Activated CD4-positive, alpha-beta T cell treated with anti-CD3 and anti-CD28 coated beads for 48 hours (primary cell): Measurements from ENCODE around the gene CERS5.
"Not testable (repeated sequence)": the region's sequence is repeated elsewhere in the genome, so short reads cannot be mapped to it uniquely, and the experiment has no call there.

ENCODE experiments used
- DNase-seq: peaks from one replicate; pipeline ENCODE4 v3.0.0-alpha.2; 2020

The CERS5 gene

DNA sequence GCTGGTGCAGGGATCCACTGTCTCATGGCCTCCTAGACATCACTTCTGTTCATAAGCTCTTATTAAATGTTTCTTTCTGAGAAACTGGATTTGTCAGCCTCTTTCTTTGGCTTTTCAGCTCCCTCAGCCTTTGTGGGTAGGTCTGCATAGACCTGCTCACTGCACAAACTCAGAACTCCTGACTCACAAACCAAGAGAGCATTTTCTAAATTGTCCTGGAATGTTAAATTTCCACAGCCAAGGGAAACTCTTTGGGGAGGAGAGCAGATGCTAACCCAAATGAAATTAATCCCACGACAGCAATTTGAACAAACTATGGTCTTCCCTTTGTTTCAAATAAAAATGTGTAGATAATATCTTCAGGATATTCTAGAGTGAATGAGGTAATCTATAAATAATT is 19.5 kb upstream of the CERS5 start:
- no peak for DNase-seq

DNA sequence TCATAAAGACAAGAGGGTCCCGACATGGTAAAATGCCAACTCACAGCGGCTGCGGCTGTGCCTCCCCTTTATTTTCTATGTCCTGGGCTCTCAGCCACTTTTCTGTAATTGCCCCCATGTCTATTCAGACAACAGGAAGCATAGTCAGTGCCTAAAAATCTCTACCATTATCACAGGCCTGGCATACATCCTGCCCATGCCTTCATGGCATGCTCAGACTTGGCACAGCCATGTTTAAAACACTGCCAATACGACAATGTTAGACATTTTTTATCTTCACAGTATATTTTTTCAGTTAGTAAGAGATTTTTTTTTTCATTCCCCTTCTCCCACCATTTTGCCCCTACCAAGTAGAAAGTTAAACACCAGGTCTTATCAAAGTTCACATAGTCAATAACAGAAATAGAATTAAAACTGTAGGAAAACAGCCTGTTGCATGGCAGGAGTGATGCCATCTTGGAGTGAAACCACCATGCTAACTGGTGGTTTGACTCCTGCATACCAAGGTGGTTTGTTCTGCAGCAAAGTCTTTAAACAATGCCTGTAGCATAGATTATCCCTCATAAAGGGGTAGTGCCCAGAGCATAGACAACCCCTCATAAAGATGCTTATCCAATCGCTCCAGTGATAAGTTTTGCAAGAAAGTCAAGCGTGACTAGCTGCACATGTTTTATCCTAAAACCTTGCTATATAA is 18.9 kb upstream of the CERS5 start:
- DNase-seq = no peak

DNA sequence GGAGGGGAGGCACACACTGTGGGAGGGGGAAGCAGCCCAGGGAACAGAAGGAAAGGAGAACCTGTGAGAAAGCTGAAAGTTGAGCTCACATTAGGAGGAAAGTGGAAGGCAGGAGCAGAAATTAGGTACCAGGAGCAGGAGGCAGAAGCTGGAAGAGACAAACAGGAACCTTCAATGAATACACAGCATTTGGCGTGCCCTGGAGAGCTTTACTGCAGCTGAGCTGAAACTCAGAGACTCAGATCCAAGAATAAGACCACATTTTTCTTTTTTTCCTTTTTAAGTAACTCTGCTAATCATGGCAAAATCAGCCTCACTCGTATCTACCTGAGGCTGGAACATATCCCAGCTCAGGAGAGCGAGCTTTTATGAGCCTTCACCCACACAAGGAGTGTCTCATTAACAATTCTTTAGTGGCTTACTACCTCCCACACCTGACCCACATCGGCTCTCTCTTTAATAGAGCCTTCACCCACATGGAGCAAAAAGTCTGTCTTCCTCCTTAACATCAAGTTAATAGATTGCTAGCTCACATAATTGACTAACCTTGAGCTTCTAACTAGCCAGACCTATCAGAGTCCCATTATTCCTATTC is 18.2 kb upstream of the CERS5 start:
- no peak for DNase-seq

DNA sequence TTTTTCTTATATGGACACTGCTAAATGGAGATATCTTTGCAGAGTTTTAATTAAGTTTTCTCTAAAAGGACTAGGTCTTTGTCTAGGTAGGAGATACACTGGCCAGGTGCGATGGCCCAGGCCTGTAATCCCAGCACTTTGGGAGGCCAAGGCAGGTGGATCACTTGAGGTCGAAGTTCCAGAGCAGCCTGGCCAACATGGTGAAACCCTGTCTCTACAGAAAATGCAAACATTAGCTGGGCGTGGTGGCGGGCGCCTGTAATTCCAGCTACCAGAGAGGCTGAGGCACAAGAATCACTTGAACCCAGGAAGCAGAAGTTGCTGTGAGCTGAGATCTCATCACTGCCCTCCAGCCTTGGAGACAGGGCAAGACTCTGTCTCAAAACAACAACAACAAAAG is 17.1 kb upstream of the CERS5 start:
- DNase-seq = no peak

DNA sequence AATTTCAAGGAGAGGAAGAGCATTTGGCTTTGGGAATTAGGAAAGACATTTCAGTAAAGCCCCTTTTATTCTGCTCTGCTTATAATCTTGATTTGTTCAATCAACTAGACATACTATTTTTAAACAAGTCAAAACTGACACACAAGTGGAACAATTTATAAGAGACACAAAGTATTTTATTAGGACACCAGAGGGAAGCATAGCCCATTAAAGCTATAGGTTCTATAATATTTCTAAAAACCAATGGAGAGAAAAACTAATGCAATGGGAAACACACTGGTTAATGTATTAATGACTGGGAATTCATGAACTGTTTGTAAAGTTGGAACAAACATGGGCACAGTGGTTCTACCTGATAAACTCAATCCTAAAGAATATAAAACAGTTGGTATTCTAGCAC is 15.3 kb upstream of the CERS5 start:
- DNase-seq = no peak

DNA sequence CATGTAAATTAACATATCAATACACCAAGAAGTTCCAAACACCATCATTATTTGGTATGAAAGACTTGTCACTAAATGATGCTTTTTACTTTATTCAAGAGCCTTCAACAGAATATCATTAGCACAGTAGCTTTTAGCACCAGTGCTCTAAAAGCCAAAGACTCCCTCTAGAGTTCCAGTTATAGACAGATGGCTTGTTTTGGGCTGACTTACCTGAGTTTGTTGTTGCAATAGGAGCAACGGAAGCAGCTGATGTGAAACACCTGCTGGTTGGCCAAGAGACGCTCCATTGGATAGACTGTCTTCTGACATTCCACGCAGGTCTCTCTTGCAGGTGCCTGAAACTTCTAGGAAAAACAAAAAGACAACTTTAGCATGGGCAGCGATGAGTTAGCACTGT is 14.5 kb upstream of the CERS5 start:
- no peak for DNase-seq

DNA sequence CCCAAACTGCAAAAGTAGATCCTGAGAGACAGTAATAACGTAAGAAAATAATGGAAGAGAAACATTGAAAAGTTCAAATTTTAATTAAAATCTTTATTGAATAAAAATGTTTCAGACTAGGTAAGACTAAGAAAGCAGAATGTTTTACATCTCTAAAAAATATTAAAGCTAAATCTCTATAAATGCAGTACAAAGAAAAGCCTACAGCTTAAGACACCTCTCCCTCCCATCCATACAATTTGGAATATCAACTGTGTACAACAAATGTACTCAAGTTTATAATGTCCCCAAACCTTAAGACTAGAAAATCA is 8.5 kb upstream of the CERS5 start:
- no peak for DNase-seq

DNA sequence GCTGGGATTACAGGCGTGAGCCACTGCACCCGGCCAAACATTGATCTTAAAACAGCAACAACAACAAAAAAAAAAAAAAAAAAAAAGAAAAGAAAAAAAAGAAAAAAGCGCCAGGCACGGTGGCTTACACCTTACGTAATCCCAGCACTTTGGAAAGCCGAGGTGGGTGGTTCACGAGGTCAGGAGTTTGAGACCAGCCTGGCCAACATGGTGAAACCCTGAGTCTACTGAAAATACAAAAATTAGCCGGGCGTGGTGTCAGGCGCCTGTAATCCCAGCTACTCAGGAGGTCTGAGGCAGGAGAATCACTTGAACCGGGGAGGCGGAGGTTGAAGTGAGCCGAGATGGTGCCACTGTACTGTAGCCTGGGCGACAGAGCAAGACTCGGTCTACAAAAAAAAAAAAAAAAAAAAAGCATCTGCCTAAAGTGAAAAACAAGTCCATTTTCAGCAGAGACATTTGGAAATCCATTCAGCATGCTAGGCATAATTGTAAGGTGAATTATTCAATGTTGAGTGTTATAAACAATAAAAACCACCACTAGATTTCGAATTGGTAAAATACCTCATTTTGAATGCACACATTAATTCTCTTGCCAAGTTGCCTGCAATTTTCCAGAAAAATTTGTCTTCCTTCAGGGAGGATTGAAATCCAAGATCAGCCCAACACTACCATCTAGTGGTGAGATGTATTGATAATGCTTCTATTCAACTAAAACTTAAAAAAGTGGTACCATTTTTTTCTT is 8.0 kb upstream of the CERS5 start:
- DNase-seq = no peak

DNA sequence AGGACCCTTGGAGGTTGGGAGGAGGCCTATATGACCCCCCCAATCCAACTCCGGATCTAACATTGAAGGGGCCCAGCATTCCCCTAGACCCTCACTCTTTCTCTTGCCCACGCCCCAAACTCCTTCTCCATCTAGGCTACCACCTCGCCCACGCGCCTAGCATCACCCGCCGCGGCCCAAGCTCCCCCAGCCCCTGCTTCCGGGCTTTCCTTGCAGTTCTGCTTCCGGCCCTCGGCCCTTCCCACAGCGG is 445 bp downstream of the CERS5 start:
- peak; percentile 80 for DNase-seq

DNA sequence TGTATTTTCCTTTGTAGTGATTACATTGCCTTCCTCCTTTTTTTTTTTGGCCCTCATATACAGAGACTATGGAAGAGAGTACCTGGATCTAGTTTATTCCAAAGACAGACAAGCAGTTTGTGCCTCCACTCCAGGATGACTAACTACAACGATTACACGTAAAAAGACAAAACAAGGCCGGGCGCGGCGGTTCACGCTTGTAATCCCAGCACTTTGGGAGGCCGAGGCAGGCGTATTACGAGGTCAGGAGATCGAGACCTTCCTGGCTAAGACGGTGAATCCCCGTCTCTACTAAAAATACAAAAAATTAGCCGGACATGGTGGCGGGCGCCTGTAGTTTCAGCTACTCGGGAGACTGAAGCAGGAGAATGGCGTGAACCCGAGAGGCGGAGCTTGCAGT is 2.2 kb downstream of the CERS5 start:
- DNase-seq = no peak

DNA sequence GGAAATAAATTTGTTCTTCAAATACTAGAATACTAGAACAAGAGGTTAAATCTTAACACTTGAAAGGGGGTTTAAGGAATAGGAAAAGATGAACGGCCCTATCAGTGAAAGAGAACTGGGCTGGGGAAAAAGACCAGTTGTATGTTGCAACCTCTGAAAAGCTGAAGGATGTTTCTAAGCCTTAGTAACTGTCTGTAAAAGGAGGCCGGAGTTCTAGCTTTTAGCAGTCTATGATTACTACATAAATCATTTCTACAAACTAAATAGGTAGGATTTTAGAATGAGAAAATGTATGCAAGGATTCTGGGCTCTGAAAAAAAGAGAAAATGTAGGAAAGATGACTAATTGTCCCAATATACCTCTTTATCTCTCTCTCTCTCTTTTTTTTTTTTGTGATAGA is 4.9 kb downstream of the CERS5 start:
- DNase-seq = no peak

DNA sequence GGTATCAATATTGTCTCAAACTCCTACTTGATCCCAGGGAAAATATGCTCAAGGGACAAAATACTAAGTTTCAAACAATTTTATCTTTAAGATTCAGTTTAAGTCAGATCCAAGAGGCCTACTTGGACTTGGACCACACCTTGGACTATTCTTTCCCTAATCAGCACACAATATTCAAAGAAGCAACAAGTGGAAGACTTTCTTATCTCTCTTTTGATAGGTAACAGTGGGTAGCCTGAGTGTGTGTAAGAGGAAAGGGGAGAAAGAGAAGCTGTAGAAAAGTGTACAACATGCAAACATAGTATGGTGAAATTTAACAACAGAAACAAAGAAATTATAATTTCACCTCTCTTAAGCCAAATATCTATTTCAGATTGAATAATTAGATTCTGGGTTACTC is 6.5 kb downstream of the CERS5 start:
- no peak for DNase-seq

DNA sequence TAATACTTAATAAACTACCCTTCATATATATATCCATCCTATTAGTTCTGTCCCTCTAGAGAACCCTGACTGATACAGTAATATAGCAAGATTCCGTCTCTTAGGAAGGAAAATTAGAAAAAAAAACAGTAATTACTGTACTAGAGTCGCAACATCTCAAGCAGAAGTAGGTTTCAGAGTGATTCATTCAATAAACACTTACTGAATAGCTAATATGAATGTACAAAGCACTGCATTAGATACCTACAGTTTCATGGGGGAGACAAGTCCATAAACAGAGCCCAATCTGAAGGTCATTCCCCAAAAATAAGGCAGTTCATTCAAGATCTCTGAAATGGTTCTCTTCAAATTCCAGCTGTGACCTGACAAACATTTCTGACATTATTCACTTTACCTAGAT is 9.9 kb downstream of the CERS5 start:
- DNase-seq = no peak

DNA sequence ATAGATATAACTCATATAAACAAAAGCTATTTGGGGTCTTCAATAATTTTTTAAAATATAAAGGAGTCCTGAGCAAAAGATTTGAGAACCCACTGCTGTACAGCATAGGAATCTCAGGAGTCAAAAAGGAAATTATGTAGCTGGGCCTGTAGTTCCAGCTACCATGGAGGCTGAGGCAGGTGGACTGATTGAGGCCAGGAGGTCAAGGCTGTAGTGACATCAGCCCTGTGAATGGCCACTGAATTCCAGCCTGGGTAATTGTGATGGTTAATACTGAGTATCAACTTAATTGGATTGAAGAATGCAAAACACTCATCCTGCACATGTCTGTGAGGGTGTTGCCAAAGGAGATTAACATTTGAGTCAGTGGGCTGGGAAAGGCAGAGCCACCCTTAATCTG is 10.5 kb downstream of the CERS5 start:
- no peak for DNase-seq

DNA sequence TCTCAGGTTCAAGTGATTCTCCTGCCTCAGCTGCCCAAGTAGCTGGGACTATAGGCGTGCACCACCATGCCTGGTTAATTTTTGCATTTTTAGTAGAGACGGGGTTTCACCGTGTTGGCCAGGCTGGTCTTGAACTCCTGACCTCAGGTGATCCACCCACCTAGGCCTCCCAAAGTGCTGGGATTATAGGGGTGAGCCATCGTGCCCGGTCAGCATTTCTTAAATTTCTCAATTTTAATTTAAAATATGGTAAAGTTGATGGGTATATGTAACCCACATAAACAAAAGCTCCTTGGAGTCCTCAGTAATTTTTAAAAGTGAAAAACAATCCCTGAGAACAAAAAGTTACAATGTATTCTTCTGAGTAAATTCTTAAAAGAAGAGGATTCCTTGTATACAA is 12.2 kb downstream of the CERS5 start:
- DNase-seq = not testable (repeated sequence)

DNA sequence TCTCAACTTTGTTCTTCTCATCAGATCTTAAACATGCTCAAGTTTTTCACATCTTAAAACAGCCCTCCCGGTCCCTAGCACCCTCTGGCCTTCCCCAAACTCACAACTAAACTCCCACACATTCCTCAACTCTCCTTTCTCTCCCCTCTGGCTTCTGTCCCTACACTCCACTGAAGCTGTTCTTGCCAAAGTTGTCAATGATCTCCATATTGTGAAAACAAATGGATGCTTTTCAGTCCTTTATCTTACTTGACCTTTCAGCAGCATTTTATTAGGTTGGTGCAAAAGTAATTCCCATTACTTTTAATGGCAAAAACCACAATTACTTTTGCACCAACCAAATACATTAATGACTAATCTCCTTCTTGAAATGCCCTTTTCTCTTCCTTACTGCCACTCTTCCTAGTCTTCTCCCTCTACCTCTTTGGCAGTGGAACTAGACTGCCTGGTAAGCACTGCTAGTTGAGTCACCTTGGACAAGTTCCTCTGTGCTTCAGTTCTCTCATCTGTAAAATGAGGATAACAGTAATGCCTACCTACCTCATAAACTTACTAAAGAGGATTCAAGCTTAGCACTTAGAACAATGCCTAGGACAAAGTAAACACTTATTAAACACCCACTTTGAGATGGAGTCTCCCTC is 16.0 kb downstream of the CERS5 start:
- no peak for DNase-seq

DNA sequence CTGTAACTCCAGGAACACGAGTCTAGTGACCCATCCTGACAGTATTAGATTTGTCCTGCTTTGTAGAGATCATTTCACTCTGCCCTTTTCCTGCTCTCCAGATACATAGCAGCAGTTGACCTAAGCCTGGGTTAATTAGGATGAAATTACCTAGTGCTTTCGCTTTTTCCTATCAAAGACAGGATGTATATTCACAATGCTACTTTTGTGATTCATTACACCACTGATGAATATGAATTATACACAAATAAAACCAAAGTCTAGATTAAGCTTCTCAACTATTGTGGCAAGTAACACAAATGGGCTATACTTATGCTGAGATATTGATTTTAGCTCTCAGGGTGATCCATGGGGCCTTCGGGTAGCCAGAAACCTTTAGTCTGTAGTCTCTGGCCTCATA is 17.9 kb downstream of the CERS5 start:
- DNase-seq = no peak

DNA sequence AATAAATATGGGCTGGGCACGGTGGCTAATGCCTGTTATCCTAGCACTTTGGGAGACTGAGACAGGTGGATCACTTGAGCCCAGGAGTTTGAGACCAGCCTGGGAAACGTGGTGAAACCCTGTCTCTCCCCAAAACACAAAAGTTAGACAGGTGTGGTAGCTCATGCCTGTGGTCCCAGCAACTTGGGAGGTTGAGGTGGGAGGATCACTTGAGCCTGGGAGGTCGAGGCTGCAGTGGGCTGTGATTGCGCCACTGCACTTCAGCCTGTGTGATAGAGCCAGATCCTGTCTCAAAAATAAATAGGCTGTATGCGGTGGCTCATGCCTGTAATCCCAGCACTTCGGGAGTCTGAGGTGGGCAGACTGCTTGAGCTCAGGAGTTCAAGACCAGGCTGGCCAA is 19.2 kb downstream of the CERS5 start:
- DNase-seq = not testable (repeated sequence)

DNA sequence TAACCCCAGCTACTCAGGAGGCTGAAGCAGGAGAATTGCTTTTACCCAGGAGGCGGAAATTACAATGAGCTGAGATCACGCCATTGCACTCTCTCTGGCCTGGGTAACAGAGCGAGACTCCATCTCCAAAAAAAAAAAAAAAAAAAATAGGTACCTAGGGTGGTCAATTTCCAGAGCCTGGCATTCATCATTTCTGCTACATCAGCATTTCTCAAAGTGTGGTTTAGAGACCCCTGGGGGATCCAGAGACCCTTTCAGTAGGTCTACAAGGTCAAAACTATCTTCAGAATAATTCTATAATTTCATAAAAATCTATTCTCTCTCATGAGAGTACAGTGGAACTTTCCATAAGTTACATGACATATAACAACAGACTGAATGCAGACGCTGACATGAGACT is 19.9 kb downstream of the CERS5 start:
- no peak for DNase-seq

DNA sequence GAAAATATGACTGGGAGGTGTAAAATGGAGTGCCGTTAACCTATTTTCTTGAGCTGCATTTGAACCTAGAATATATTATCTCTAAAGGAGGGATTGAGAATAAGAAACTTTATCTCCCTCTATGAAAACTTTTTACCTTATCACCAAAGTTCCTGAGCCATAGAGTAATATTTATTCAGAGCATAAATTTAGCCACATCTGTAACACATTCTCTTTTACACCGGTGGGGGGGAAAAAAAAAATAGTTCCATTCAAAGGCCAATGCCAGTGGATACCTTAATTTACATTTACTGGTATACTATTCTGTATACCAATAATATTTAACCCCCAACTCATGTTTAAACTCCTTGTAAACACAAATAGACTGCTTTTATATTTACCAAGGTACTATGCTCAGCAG is 21.7 kb downstream of the CERS5 start:
- DNase-seq = no peak

DNA sequence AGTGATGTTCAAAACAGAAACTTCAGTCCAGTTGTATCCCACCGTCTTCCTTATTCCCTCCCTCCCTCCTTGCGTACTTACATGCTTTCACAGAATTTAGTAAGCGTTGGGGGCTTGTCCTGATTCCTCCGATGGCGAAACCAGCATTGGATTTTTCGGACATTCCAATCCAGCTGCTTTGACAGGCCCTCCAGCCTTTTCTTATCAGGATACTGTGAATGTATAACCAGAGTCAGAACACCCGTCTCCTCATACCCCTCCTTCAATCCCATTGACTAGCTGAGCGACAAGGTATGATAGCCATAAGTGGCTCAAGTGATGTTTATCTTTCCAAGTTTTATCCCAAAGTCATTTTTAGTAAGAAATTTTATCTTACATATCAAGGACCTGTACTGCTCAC is 24.2 kb downstream of the CERS5 start:
- no peak for DNase-seq

DNA sequence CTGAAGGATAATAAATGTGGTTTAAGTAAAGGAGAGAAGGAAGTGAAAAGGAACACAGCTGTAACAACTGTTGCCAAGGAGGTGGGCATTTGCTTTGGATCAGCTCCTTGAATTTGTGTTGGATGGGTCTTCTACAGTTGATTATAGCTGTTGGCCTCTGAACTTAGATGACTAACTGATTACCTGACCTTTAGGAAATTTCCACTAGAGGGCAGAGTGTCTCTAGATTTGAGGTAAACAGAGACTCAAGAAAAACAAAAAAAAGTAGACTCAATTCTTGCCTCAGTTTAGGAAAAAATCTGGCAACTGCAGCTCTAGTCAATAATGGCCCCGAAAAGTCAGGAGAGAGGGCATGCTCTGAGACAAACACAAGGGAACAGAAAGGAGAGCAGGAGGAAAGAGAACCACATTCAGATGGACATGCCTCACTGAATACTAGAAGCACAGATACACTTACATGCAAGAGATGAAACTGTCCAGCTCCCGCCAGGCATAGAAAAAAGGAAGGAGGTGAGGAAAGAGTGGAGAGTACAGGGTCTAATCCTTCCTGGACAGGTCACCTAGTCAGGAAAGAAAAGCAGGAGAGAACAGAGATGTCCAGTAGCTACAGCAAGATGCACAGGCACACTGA is 34.5 kb downstream of the CERS5 start:
- no peak for DNase-seq

DNA sequence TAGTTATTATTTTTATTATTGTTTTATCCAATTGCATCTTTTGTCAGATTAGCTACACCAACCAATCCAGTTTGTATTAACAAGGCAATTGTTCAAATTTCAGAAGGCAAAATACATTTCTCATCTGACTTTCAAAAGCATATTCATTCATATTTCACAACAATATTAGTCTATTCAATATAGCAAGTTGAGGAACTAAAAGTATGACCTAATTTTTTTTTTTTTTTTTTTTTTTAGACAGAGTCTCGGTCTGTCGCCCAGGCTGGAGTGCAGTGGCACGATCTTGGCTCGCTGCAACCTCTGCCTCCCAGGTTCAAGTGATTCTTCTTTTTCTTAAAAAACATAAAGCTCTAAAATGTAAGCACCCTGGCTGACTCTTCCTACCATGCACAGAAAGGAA is 37.9 kb downstream of the CERS5 start:
- DNase-seq = no peak

DNA sequence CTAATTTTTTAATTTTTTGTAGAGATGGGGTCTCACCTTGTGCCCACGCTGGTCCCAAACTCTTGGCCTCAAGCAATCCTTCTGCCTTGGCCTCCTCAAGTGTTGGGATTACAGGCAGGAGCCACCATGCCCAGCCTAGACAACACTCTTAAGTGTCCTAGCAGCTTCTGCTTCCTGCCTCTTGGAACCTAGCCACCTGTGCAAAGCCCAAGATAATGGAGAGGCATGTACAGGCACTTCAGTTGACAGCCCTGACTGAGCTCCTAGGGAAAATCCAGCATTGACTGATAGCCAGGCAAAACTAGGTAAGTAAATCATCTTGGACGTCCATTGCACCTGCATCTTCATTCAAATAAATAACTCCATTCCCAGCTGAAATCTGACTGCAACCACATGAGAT is 39.6 kb downstream of the CERS5 start:
- DNase-seq = no peak
